Body of pancreas (tissue), 4 donors: ENCODE data around the gene ZNF492. TPM values are rescaled to one million over a fixed set of nuclear protein-coding genes. Genes with fewer than 3 reads are reported as not detected.

Experiments used
- ATAC-seq: fragments of 150-250 bp; one replicate; pipeline ENCODE4 v1.9.1; 2016
- DNase-seq, 4 donors: peaks; one replicate each; pipeline ENCODE4 v3.0.0-alpha.2; 2019
- H3K27ac ChIP-seq, 4 donors: fragments of 200-600 bp; sonication (generic); 1 replicate in 3 of 4; 2 replicates in 1 of 4; pipeline versions ENCODE4 v1.5.1 to v1.6.1; 2016 to 2019; ENCODE audit warnings: mild to moderate bottlenecking in 1 of 4, mixed read lengths in 1 of 4, moderate library complexity in 1 of 4
- H3K27me3 ChIP-seq, 2 donors: fragments of 200-600 bp; sonication (generic); one replicate each; pipeline ENCODE4 v1.6.0; 2016; ENCODE audit warnings: mild to moderate bottlenecking in 1 of 2
- H3K36me3 ChIP-seq, 2 donors: fragments of 200-600 bp; sonication (generic); replicated peaks in 1 of 2; 2 replicates each; pipeline ENCODE4 v1.5.1; 2016; ENCODE audit warnings: low read depth in 2 of 2; ENCODE audit not compliant: insufficient read depth in 1 of 2
- H3K4me1 ChIP-seq: fragments of 200-600 bp; sonication (generic); one replicate; pipeline ENCODE4 v1.6.0; 2016
- H3K4me3 ChIP-seq, 2 donors: fragments of 200-600 bp; sonication (generic); 1 replicate in 1 of 2; 2 replicates in 1 of 2; pipeline ENCODE4 v1.5.1; 2016 to 2019
- H3K9me3 ChIP-seq, 3 donors: fragments of 200-600 bp; sonication (generic); 1 replicate in 2 of 3; 2 replicates in 1 of 3; pipeline ENCODE4 v1.5.1; 2016
- CTCF ChIP-seq, 7 experiments: fragments of 450-650 bp in 4 of 7; fragments of 200-600 bp in 3 of 7; sonication (generic) in 3 of 7; IDR thresholded peaks; one replicate each; pipeline ENCODE4 v1.5.1; 2016 to 2019; ENCODE audit warnings: antibody characterized with exemption in 7 of 7
- POLR2A ChIP-seq, 3 donors: fragments of 450-650 bp; IDR thresholded peaks; one replicate each; pipeline ENCODE4 v1.6.1; 2016; ENCODE audit warnings: antibody characterized with exemption in 3 of 3, mild to moderate bottlenecking in 2 of 3
- WGBS, 2 donors: methylation state at CpG; one replicate each; pipeline ENCODE4 v1.1.5; 2017; 5-methylcytosine and 5-hydroxymethylcytosine counted together
- intact Hi-C: fragments of 100-400 bp; cut with DNase I; formaldehyde crosslinking; loops from one replicate; pipeline ENCODE4 v1.15.1; 2023
- total RNA-seq, 2 donors: library from RNA; depleted of rRNA; stranded (reverse); fragments of >200 nt; gene quantifications; one replicate each; pipeline ENCODE4 v1.1.0, GENCODE V29; 2016

Gene ZNF492
- total RNA-seq, 2 donors from 2014 or later, result under 0.01 to 0.99 TPM

DNA sequence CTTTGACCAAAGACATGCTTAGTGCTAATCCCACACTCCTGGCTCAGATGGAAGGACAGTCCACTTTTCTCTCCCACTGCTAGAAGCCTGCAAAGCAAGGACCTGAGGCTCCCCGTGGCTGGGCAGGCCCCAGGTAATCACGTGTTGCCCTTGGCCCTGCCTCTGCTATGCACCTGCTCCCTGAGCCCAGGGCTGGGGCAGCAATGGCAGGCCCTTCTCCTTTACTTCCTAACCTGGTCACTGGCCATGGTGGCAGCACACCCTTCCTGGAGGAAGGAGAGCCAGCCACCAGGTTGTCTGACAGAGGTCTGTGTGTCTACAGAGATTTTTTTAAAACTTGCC is 27.9 kb upstream of the ZNF492 start:
- DNase-seq (no peak), ATAC-seq (no peak)
- Histone ChIP-seq H3K36me3 (no peaks in the 10 kb centered on the region), H3K4me1 (no peaks in the 10 kb centered on the region), H3K9me3 (no peaks in the 10 kb centered on the region), H3K4me3 (no peak overlapping the region), H3K27ac (no peak overlapping the region), H3K27me3 (no peaks in the 10 kb centered on the region)
- WGBS, 2 donors, result 58 to 59% methylated on average over 2 of the region's 2 CpGs
- no peak for TF ChIP-seq CTCF (IDR thresholded peaks at IDR 0.05)
- no peak for TF ChIP-seq POLR2A (IDR thresholded peaks at IDR 0.05)
- intact Hi-C loops, result no loop called here

DNA sequence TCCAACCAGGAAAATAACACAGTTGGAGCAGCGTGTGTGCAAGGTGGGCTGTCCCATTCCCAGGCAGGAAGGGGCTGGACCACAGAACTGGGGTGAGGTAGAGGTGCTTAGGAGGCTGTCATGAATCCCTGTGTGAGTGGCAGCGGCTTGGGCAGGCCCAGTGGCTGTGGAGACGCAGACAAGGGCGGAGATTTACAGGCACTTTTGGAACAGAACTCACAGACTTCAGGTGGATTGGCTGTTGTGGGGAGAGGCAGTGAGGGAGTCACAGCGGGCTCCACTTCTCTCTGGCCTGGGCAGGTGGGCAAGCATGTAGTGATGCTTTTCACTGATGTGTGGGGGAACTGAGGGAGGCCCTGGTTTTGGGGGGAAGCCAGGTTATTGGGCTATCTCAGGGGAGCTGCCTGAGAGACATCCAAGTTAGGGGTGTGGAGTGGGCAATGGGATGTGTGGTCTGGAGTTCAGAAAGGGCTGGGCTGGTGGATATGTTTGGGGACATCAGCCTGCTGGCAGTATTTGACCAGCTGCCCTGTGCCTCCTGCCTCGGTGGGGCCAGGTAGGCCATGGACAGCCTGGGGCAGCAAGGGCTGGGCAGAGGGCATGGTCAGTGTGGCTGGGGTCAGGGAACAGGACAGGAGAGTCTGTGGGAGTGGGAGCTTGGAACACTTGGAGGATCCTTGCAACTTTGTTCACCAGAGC is 27.0 kb upstream of the ZNF492 start:
- no peak overlapping the region for H3K4me3 ChIP-seq
- H3K9me3 ChIP-seq, result no peaks in the 10 kb centered on the region
- DNase-seq, result no peak
- H3K27me3 ChIP-seq, result no peaks in the 10 kb centered on the region
- no peak overlapping the region for H3K27ac ChIP-seq
- intact Hi-C loops, result no loop called here
- no peak for ATAC-seq
- TF ChIP-seq CTCF (IDR thresholded peaks at IDR 0.05), result no peak
- no peak for TF ChIP-seq POLR2A (IDR thresholded peaks at IDR 0.05)
- H3K4me1 ChIP-seq, result no peaks in the 10 kb centered on the region
- H3K36me3 ChIP-seq, result no peaks in the 10 kb centered on the region
- WGBS, 2 donors, result 37 to 56% methylated on average over 5 to 6 of the region's 6 CpGs

DNA sequence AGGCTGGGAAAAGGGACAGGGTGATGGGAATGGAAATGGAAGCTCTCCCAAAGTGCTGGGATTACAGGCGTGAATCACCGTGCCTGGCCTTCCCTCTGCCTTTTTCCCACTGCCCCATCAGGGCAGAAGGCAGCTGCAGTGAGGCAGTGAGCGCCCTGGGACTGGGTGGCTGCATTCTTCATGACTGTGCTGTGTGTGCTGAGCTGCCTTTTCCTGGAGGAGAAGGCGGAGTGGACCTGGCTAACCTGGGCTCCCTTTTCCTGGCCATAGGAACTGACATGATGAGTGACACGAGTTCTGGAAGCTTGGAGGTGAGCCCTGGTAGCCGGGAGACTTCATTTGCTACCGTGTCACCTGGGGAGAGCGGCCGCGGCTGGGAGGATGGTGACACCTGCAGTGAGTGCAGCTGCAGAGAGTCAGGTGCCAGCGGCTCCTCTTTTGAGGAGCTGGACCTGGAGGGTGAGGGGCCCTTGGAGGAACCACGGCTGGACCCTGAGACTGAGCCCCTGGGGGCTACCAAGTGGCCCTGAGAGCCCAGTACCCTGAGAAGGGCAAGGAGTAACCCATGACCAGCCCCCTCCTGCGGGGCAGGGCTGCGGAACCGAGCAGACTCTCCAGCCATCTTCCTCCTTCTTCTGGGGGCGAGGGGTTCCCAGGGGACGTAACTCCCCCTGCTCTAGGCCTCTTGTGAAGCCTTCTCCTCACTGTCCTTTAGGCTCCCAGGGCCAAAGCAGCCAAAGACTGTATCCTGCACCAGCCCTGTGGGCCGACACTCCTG is 26.3 kb upstream of the ZNF492 start:
- Histone ChIP-seq H3K27me3 (no peaks in the 10 kb centered on the region), H3K9me3 (no peaks in the 10 kb centered on the region), H3K4me3 (no peak overlapping the region), H3K27ac (no peak overlapping the region), H3K36me3 (no peaks in the 10 kb centered on the region), H3K4me1 (no peaks in the 10 kb centered on the region)
- DNase-seq (no peak), ATAC-seq (no peak)
- TF ChIP-seq CTCF (IDR thresholded peaks at IDR 0.05), result no peak
- no peak for TF ChIP-seq POLR2A (IDR thresholded peaks at IDR 0.05)
- WGBS, 2 donors, result 57 to 60% methylated on average over 10 to 18 of the region's 18 CpGs
- intact Hi-C loops, result no loop called here

- Histone ChIP-seq H3K4me1 (no peaks in the 10 kb centered on the region), H3K27me3 (no peaks in the 10 kb centered on the region), H3K4me3 (no peak overlapping the region), H3K27ac (no peak overlapping the region), H3K36me3 (no peaks in the 10 kb centered on the region), H3K9me3 (no peaks in the 10 kb centered on the region)
- no peak for TF ChIP-seq POLR2A (IDR thresholded peaks at IDR 0.05)
- TF ChIP-seq CTCF (IDR thresholded peaks at IDR 0.05), result no peak
- WGBS, 2 donors, result 57 to 60% methylated on average over 7 of the region's 7 CpGs
- DNase-seq, result no peak
- intact Hi-C loops, result no loop called here
- no peak for ATAC-seq
Observed at GRCh38 chr19:22608441-22608840, 25.7 kb upstream of the ZNF492 start.
